Choroid plexus epithelial cell (primary cell): ENCODE measurements around the gene MAP9.
"Not testable (repeated sequence)": the region's sequence is repeated elsewhere in the genome, so short reads cannot be mapped to it uniquely, and the experiment has no call there.

Experiments
- DNase-seq: peaks from one replicate; pipeline ENCODE4 v3.0.0-alpha.2; 2010; ENCODE audit warnings: low read depth
- H3K4me3 ChIP-seq: 2 replicates; pipeline ENCODE4 v1.5.1; 2011; ENCODE audit warnings: low read depth, mild to moderate bottlenecking, control low read depth, low read length, moderate library complexity
- CTCF ChIP-seq: conservative IDR thresholded peaks from 2 replicates; pipeline ENCODE4 v1.5.1; 2011; ENCODE audit warnings: low read depth, mild to moderate bottlenecking, control low read depth, inconsistent platforms, low read length, moderate library complexity

MAP9 gene

DNA sequence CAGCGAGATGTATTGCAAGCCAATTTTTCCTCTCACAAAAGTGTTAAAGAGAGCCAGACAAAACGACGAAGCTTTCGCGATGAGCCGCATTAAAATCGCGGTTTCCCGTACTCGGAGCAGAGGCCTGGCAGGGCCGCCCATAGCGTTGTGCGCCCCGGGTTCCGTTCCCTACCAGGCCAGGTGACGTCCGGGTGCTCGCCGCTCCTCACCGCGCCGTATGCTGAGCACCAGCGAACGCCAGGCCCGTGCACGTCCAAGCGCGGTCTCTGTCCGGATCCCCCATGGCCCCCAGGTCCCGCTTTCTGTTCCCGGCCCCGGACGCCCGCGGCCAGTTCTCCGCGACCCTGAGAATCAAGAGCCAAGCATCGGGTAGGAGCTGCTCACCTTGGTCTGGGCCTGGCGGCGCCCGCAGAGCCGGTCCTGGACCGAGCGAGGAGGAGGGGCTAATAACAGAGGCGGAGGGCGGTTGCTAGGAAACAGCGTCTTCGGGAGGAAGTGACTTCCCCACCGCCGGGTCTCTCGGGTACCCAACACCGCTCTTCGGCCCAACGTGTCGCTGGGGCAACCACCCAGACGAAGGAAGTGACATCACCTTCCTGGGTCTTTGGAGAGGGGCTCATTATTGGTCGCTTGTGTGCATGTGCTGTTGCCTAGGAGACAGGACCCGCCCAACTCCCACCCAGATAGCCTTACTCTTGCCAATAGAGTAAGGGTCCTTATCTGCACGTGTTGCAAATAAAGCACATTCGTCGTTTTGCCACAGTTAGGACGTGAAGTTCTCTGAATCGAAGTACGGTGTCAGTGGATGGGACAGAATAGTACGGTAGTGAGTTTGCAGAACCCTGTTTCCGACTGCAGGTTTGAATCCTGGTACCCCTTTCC lies at the start of gene MAP9:
Gene MAP9 (minus strand): TSS at position 579 of the 882 bp plus-strand sequence. CDS start 1,115 bp downstream, outside the sequence.
- DNase-seq, result peak; percentile 98
- H3K4me3 ChIP-seq, result peak within 1 kb of the TSS; percentile 79
- TF ChIP-seq CTCF, result no peak

GRCh38 chr4:155424778-155425177 lies 48.0 kb upstream of the MAP9 start:
- not testable (repeated sequence) for H3K4me3 ChIP-seq

GRCh38 chr4:155423671-155424070 lies 46.9 kb upstream of the MAP9 start:
- no peak for DNase-seq
- H3K4me3 ChIP-seq, result no peak overlapping the region
- TF ChIP-seq CTCF, result no peak

More at GRCh38 chr4:155424778-155425177, 48.0 kb upstream of the MAP9 start:
- not testable (repeated sequence) for DNase-seq

DNA sequence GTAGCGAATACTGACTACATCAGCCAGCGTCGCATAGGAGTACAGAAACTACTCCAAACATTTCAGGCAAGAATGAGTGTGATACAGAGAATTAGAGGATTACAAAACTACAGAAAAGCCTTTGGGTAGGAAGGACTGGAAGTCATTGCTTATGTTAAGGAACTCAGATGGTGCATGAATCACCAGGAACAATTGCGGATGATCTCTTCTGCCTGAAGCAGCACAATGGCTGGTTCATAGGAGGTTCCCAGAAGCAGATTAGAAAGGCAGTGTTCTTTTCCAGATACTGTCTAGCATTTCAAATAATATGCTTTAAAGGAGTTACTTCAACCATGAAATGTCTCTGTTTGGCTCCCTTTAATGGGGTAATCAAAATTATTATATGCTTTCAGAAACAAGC lies 42.5 kb upstream of the MAP9 start:
- peak; percentile 24 for DNase-seq
- no peak overlapping the region for H3K4me3 ChIP-seq
- no peak for TF ChIP-seq CTCF

GRCh38 chr4:155415662-155416061 lies 38.9 kb upstream of the MAP9 start:
- no peak for DNase-seq
- no peak for TF ChIP-seq CTCF
- no peak overlapping the region for H3K4me3 ChIP-seq

GRCh38 chr4:155413451-155413850 lies 36.7 kb upstream of the MAP9 start:
- TF ChIP-seq CTCF, result no peak
- no peak overlapping the region for H3K4me3 ChIP-seq
- no peak for DNase-seq

GRCh38 chr4:155411546-155411945 lies 34.8 kb upstream of the MAP9 start:
- no peak for DNase-seq
- no peak for TF ChIP-seq CTCF
- H3K4me3 ChIP-seq, result no peak overlapping the region
